WTC11 (cell line): ENCODE results near the gene WSCD2.

Experiments
- ATF1 ChIP-seq: sonication (generic); formaldehyde crosslinking; IDR thresholded peaks from 2 replicates; pipeline ENCODE4 v1.8.1; 2023; ENCODE audit warnings: mild to moderate bottlenecking, moderate library complexity, missing genetic modification reagents
- E2F1 ChIP-seq: sonication (generic); formaldehyde crosslinking; IDR thresholded peaks from 2 replicates; pipeline ENCODE4 v1.8.0; 2022; ENCODE audit warnings: mild to moderate bottlenecking, missing genetic modification reagents
- ESRRA ChIP-seq: sonication (generic); formaldehyde crosslinking; IDR thresholded peaks from 2 replicates; pipeline ENCODE4 v1.8.1; 2022; ENCODE audit warnings: mild to moderate bottlenecking, missing genetic modification reagents, borderline replicate concordance
- HMGXB4 ChIP-seq: sonication (generic); formaldehyde crosslinking; IDR thresholded peaks from 2 replicates; pipeline ENCODE4 v1.8.1; 2023; ENCODE audit warnings: mild to moderate bottlenecking, moderate library complexity, missing genetic modification reagents
- TEAD4 ChIP-seq: sonication (generic); formaldehyde crosslinking; IDR thresholded peaks from 2 replicates; pipeline ENCODE4 v1.8.0; 2022; ENCODE audit warnings: mild to moderate bottlenecking, missing genetic modification reagents
- ZMAT4 ChIP-seq: fragments of 250-450 bp; sonication (Bioruptor Pico); IDR thresholded peaks from 2 replicates; pipeline ENCODE4 v1.9.0; 2021; ENCODE audit warnings: mild to moderate bottlenecking
- ZNF317 ChIP-seq: sonication (generic); formaldehyde crosslinking; IDR thresholded peaks from 2 replicates; pipeline ENCODE4 v1.8.1; 2023; ENCODE audit warnings: low read depth, mild to moderate bottlenecking, moderate library complexity, missing genetic modification reagents, borderline replicate concordance
- TF ChIP-seq, protein P1 (sequence below): fragments of 200-600 bp; IDR thresholded peaks from 2 replicates; pipeline ENCODE4 v1.8.0; 2022; ENCODE audit warnings: antibody characterized with exemption
- TF ChIP-seq, protein P2 (sequence below): sonication (generic); formaldehyde crosslinking; IDR thresholded peaks from 2 replicates; pipeline ENCODE4 v1.8.0; 2022; ENCODE audit warnings: mild to moderate bottlenecking, missing genetic modification reagents
- TF ChIP-seq, protein P3 (sequence below): sonication (generic); formaldehyde crosslinking; IDR thresholded peaks from 2 replicates; pipeline ENCODE4 v1.8.0; 2022; ENCODE audit warnings: mild to moderate bottlenecking, missing genetic modification reagents

GRCh38 chr12:108240027-108240785, 111.1 kb downstream of the WSCD2 start:
- TF ChIP-seq TEAD4 (CRISPR knock-in tag) (no peak), ZMAT4 (CRISPR knock-in tag) (no peak), ZNF317 (no peak), ATF1 (no peak), E2F1 (no peak), ESRRA (CRISPR knock-in tag) (no peak), HMGXB4 (CRISPR knock-in tag) (no peak)
- TF ChIP-seq, protein P1, sequence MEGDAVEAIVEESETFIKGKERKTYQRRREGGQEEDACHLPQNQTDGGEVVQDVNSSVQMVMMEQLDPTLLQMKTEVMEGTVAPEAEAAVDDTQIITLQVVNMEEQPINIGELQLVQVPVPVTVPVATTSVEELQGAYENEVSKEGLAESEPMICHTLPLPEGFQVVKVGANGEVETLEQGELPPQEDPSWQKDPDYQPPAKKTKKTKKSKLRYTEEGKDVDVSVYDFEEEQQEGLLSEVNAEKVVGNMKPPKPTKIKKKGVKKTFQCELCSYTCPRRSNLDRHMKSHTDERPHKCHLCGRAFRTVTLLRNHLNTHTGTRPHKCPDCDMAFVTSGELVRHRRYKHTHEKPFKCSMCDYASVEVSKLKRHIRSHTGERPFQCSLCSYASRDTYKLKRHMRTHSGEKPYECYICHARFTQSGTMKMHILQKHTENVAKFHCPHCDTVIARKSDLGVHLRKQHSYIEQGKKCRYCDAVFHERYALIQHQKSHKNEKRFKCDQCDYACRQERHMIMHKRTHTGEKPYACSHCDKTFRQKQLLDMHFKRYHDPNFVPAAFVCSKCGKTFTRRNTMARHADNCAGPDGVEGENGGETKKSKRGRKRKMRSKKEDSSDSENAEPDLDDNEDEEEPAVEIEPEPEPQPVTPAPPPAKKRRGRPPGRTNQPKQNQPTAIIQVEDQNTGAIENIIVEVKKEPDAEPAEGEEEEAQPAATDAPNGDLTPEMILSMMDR: no peak
- TF ChIP-seq, protein P2, sequence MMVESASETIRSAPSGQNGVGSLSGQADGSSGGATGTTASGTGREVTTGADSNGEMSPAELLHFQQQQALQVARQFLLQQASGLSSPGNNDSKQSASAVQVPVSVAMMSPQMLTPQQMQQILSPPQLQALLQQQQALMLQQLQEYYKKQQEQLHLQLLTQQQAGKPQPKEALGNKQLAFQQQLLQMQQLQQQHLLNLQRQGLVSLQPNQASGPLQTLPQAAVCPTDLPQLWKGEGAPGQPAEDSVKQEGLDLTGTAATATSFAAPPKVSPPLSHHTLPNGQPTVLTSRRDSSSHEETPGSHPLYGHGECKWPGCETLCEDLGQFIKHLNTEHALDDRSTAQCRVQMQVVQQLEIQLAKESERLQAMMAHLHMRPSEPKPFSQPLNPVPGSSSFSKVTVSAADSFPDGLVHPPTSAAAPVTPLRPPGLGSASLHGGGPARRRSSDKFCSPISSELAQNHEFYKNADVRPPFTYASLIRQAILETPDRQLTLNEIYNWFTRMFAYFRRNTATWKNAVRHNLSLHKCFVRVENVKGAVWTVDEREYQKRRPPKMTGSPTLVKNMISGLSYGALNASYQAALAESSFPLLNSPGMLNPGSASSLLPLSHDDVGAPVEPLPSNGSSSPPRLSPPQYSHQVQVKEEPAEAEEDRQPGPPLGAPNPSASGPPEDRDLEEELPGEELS (CRISPR knock-in tag): no peak
- TF ChIP-seq, protein P3, sequence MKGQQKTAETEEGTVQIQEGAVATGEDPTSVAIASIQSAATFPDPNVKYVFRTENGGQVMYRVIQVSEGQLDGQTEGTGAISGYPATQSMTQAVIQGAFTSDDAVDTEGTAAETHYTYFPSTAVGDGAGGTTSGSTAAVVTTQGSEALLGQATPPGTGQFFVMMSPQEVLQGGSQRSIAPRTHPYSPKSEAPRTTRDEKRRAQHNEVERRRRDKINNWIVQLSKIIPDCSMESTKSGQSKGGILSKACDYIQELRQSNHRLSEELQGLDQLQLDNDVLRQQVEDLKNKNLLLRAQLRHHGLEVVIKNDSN (CRISPR knock-in tag): no peak
